NCI-H345 (cell line): Measurements from ENCODE around the gene CNTN5.

ENCODE experiments used
- DNase-seq: peaks from one replicate; lab custom pipeline; 2025; lab: John Stamatoyannopoulos, UW

The CNTN5 gene

GRCh38 chr11:100329352-100329751, 1308.6 kb downstream of the CNTN5 start:
- no peak for DNase-seq

- DNase-seq, result no peak
Measured at GRCh38 chr11:100336873-100337272, 1316.1 kb downstream of the CNTN5 start.

GRCh38 chr11:100338144-100338840, 1317.5 kb downstream of the CNTN5 start:
- no peak for DNase-seq

GRCh38 chr11:100340466-100341319, 1319.9 kb downstream of the CNTN5 start:
- DNase-seq, result peak; percentile 5

GRCh38 chr11:100353083-100353482, 1332.3 kb downstream of the CNTN5 start:
- no peak for DNase-seq

- DNase-seq, result no peak
Measured at GRCh38 chr11:100354736-100355135, 1334.0 kb downstream of the CNTN5 start.

GRCh38 chr11:100356035-100356434, 1335.3 kb downstream of the CNTN5 start:
- peak; percentile 1 for DNase-seq

- no peak for DNase-seq
Measured at GRCh38 chr11:100359281-100359680, 1338.5 kb downstream of the CNTN5 start.

- no peak for DNase-seq
Measured at GRCh38 chr11:100367892-100368291, 1347.1 kb downstream of the CNTN5 start.

- no peak for DNase-seq
Measured at GRCh38 chr11:100383357-100383865, 1362.7 kb downstream of the CNTN5 start.

- no peak for DNase-seq
Measured at GRCh38 chr11:100396266-100396665, 1375.5 kb downstream of the CNTN5 start.

- no peak for DNase-seq
Measured at GRCh38 chr11:100397401-100397800, 1376.7 kb downstream of the CNTN5 start.

GRCh38 chr11:100403816-100404215, 1383.1 kb downstream of the CNTN5 start:
- no peak for DNase-seq

GRCh38 chr11:100404907-100405306, 1384.2 kb downstream of the CNTN5 start:
- no peak for DNase-seq
